GM19025 (cell line): ENCODE data around the gene MALT1.
"Not testable (repeated sequence)": the region's sequence is repeated elsewhere in the genome, so short reads cannot be mapped to it uniquely, and the experiment has no call there.

Experiments used
- ATAC-seq: cut with Tn5 transposase; IDR thresholded peaks from one replicate; pipeline ENCODE4 v1.9.1; 2021; ENCODE audit warnings: mild to moderate bottlenecking, low read depth, moderate library complexity; ENCODE audit not compliant: unreplicated experiment

Gene MALT1

GRCh38 chr18:58766164-58766563 is 94.9 kb downstream of the MALT1 start:
- ATAC-seq, result no peak

- no peak for ATAC-seq
Observed at GRCh38 chr18:58766946-58767345, 95.7 kb downstream of the MALT1 start.

- peak; percentile 87 for ATAC-seq
Observed at GRCh38 chr18:58768293-58768974, 97.2 kb downstream of the MALT1 start.

GRCh38 chr18:58769321-58769720 is 98.1 kb downstream of the MALT1 start:
- no peak for ATAC-seq

GRCh38 chr18:58770601-58771000 is 99.3 kb downstream of the MALT1 start:
- no peak for ATAC-seq

GRCh38 chr18:58772161-58772560 is 100.9 kb downstream of the MALT1 start:
- no peak for ATAC-seq

- ATAC-seq, result no peak
Observed at GRCh38 chr18:58776084-58776483, 104.8 kb downstream of the MALT1 start.

GRCh38 chr18:58776541-58776940 is 105.3 kb downstream of the MALT1 start:
- not testable (repeated sequence) for ATAC-seq

- ATAC-seq, result no peak
Observed at GRCh38 chr18:58777471-58777870, 106.2 kb downstream of the MALT1 start.

- ATAC-seq, result no peak
Observed at GRCh38 chr18:58779529-58779928, 108.3 kb downstream of the MALT1 start.

- ATAC-seq, result no peak
Observed at GRCh38 chr18:58780045-58780444, 108.8 kb downstream of the MALT1 start.

GRCh38 chr18:58781627-58782194 is 110.4 kb downstream of the MALT1 start:
- ATAC-seq, result peak; percentile 58

GRCh38 chr18:58784601-58785137 is 113.4 kb downstream of the MALT1 start:
- ATAC-seq, result no peak

- ATAC-seq, result no peak
Observed at GRCh38 chr18:58785171-58785805, 114.0 kb downstream of the MALT1 start.

GRCh38 chr18:58785870-58786269 is 114.6 kb downstream of the MALT1 start:
- ATAC-seq, result no peak

GRCh38 chr18:58787536-58788149 is 116.4 kb downstream of the MALT1 start:
- ATAC-seq, result no peak

- ATAC-seq, result no peak
Observed at GRCh38 chr18:58788470-58788869, 117.2 kb downstream of the MALT1 start.

- no peak for ATAC-seq
Observed at GRCh38 chr18:58788971-58789875, 118.0 kb downstream of the MALT1 start.

GRCh38 chr18:58789876-58790240 is 118.6 kb downstream of the MALT1 start:
- no peak for ATAC-seq

GRCh38 chr18:58792086-58792485 is 120.8 kb downstream of the MALT1 start:
- ATAC-seq, result peak; percentile 99
